ENCODE data around the gene TMEM151B.
"Not testable (repeated sequence)": the region's sequence is repeated elsewhere in the genome, so short reads cannot be mapped to it uniquely, and the experiment has no call there.

TMEM151B gene

DNA sequence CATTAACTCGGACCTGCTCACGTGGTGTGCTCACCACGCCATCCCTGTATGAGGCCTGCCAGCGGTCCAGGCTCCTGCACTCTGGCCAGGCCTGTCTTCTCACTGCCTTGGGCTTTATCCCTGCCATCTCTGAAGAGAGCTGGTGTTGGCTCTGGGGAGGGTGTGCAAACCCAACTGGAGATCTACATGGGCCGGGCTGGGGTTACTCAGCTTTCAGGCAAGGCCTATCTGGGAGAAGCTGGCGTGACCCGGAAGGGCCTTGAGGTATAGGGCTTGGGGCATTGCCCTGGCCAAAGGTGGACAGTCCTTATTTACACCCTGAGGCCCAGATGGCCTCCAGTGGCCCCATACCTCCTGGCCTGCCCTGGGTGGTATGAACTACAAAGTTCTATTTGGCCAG, 41.8 kb upstream of the TMEM151B start:
- TF ChIP-seq, protein P1, sequence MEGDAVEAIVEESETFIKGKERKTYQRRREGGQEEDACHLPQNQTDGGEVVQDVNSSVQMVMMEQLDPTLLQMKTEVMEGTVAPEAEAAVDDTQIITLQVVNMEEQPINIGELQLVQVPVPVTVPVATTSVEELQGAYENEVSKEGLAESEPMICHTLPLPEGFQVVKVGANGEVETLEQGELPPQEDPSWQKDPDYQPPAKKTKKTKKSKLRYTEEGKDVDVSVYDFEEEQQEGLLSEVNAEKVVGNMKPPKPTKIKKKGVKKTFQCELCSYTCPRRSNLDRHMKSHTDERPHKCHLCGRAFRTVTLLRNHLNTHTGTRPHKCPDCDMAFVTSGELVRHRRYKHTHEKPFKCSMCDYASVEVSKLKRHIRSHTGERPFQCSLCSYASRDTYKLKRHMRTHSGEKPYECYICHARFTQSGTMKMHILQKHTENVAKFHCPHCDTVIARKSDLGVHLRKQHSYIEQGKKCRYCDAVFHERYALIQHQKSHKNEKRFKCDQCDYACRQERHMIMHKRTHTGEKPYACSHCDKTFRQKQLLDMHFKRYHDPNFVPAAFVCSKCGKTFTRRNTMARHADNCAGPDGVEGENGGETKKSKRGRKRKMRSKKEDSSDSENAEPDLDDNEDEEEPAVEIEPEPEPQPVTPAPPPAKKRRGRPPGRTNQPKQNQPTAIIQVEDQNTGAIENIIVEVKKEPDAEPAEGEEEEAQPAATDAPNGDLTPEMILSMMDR (IDR thresholded peaks at IDR 0.05; ENCODE audit: insufficient read depth, missing control alignments): no peak
- no peak for DNase-seq (ENCODE audit: insufficient read length, low spot score)
- FAIRE-seq: no peak

DNA sequence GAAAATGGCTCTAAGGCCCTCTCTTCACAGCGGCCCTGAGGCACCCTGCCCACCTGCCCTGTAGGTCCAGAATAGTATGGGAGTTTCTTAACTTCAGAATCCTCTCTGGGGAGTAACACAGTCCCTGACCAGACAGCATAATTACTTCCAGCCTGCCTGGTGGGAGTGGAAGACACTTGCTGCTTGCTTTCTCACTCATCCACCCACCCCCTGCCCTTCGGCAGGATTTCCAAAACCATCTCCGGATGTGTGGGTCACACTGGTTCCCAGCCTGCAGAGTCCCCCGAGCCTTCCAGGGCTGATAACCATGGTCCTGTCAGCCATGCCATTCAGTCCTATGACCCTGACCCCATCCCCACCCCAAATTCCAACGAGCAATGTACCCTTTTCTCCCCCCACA, 41.4 kb upstream of the TMEM151B start:
- FAIRE-seq: no peak
- DNase-seq (ENCODE audit: insufficient read length, low spot score): no peak
- TF ChIP-seq, protein P1 (IDR thresholded peaks at IDR 0.05; ENCODE audit: insufficient read depth, missing control alignments): no peak

DNA sequence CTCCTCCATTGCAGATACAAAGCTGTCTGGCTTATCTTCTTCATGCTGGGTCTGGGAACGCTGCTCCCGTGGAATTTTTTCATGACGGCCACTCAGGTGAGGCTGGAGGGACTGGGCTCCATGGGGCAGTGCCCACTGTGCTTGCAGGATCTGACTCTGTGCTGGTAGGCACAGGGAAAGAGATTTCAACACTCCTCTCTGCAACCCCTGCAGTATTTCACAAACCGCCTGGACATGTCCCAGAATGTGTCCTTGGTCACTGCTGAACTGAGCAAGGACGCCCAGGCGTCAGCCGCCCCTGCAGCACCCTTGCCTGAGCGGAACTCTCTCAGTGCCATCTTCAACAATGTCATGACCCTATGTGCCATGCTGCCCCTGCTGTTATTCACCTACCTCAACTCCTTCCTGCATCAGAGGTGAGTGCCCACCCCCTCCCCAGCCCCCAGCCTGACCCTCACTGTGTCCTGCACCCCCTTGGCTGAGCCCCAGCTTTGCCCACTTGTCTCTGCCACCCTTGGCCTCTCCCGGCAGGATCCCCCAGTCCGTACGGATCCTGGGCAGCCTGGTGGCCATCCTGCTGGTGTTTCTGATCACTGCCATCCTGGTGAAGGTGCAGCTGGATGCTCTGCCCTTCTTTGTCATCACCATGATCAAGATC, 40.7 kb upstream of the TMEM151B start:
- TF ChIP-seq, protein P1 (IDR thresholded peaks at IDR 0.05; ENCODE audit: insufficient read depth, missing control alignments): no peak
- FAIRE-seq (no peak), DNase-seq (ENCODE audit: insufficient read length, low spot score) (no peak)

DNA sequence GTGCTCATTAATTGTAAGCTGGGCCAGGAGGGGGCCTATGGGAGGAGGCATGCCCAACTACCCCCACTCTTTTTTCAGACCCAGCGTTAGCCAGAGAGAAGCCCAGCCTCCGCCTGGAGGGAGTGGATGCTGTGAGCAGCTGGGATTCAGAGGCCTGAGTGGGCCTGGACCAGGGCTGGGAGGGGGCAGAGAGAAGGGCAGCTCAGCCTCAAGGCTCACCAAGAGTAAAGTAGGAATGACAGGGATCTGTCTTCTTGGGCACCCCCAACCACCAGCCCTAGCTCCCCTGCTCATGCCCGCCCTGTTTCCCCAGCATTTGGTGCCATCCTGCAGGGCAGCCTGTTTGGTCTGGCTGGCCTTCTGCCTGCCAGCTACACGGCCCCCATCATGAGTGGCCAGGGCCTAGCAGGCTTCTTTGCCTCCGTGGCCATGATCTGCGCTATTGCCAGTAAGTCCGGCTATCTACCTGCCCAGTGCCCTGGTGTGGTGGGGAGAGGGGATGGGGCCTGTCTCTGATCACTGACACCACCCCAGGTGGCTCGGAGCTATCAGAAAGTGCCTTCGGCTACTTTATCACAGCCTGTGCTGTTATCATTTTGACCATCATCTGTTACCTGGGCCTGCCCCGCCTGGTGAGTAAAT, 40.1 kb upstream of the TMEM151B start:
- FAIRE-seq (no peak), DNase-seq (ENCODE audit: insufficient read length, low spot score) (no peak)
- TF ChIP-seq, protein P1 (IDR thresholded peaks at IDR 0.05; ENCODE audit: insufficient read depth, missing control alignments): no peak

DNA sequence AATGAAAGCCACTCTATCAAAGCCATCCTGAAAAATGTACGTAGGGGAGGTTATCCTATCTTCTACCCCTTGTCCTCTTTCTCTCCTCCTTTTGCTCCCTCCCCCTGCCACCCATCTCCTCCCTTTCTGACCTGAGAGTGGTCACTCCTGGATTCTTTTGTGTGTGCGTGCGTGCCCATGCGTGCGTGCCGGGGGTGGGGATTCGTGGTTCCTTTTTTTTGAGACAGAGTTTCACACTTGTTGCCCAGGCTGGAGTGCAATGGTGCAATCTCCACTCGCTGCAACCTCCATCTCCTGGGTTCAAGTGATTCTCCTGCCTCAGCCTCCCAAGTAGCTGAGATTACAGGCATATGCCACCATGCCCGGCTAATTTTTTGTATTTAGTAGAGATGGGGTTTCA, 38.8 kb upstream of the TMEM151B start:
- not testable (repeated sequence) for FAIRE-seq

DNA sequence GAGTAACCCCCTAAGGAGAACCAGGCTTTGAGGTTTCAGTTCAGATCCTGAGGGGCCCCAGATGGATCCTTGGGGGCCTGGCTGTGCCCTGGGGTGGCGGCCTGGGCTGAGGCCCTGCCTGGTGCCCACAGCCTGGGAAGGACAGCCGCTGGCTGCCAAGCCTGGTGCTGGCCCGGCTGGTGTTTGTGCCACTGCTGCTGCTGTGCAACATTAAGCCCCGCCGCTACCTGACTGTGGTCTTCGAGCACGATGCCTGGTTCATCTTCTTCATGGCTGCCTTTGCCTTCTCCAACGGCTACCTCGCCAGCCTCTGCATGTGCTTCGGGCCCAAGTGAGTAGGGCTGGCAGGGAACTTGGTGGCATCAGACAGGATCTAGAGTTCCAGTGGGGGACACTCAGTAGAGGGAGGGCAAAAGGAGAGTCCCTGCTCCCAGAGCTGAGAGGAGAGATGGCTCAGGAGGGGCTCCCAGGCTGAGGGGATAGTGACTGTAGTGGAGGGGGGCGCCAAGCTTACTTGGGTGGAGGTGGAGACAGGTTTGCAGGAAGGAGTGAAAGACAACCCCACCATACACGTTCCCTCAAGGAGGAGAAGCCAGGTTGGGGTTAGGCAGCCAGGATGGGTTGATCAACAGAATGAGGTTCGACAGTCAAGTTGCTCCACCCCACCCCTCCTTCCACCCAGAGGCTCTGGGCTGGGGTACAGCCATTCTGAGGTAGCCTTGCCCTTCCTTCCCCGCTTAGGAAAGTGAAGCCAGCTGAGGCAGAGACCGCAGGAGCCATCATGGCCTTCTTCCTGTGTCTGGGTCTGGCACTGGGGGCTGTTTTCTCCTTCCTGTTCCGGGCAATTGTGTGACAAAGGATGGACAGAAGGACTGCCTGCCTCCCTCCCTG, 37.3 kb upstream of the TMEM151B start:
- FAIRE-seq: no peak
- TF ChIP-seq, protein P1 (IDR thresholded peaks at IDR 0.05; ENCODE audit: insufficient read depth, missing control alignments): no peak
- no peak for DNase-seq (ENCODE audit: insufficient read length, low spot score)

More for the DNA sequence above, 38.8 kb upstream of the TMEM151B start:
- not testable (repeated sequence) for DNase-seq (ENCODE audit: insufficient read length, low spot score)

DNA sequence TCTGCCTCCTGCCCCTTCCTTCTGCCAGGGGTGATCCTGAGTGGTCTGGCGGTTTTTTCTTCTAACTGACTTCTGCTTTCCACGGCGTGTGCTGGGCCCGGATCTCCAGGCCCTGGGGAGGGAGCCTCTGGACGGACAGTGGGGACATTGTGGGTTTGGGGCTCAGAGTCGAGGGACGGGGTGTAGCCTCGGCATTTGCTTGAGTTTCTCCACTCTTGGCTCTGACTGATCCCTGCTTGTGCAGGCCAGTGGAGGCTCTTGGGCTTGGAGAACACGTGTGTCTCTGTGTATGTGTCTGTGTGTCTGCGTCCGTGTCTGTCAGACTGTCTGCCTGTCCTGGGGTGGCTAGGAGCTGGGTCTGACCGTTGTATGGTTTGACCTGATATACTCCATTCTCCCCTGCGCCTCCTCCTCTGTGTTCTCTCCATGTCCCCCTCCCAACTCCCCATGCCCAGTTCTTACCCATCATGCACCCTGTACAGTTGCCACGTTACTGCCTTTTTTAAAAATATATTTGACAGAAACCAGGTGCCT, 36.6 kb upstream of the TMEM151B start:
- TF ChIP-seq, protein P1 (IDR thresholded peaks at IDR 0.05; ENCODE audit: insufficient read depth, missing control alignments): no peak
- FAIRE-seq: no peak
- DNase-seq (ENCODE audit: insufficient read length, low spot score): no peak
